HG03520 (cell line): ENCODE measurements around the gene CHD6.

Experiments
- ATAC-seq: cut with Tn5 transposase; IDR thresholded peaks from one replicate; pipeline ENCODE4 v1.9.1; 2021; ENCODE audit warnings: mild to moderate bottlenecking, moderate library complexity; ENCODE audit not compliant: unreplicated experiment

CHD6 gene

DNA sequence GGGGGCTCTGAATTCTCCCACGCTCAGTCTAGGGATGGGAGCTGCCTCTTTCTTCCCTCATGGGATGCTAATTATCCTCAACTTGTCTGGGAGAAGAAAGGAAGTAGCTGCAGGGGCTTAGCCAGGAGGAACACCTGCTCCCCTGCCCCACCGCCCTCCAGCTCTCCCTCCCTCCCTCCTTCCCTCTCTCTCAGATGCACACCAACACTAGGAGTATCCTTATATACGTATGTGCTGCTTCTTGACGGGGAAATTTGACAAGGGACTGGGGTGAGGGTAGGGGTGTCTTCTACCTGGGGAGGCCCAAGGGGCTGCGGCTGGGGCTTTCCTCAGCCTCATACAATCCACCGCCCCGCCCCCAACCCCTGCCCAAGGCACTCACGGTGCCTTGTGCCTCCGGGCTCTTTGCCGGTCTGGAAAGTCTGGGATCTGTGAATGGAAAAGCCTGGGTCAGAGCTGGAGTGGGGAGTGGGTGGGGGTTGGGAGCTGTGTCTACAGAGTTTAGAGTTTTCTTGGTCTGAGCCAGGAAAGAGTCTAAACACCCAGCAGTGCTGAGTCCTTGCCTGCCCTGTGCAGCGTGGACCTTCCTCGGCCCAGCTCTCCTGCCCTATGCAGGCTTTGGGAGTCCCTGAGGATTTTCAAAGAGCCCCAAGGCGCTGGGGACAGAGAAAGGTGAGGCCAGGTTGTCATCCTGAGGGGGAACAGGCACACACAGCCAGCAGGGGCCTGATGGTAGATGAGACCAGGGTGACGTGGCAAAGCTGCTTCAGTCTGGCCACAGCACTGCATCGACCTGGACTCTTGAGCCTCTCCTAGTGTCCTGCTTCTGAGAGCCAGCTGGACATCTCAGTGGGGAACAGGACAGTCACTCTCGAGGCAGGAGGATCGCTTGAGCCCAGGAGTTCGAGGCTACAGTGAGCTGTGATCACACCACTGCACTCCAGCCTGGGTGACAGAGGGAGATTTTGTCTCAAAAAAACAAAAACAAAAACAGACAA, 222.2 kb downstream of the CHD6 start:
- ATAC-seq, result no peak

DNA sequence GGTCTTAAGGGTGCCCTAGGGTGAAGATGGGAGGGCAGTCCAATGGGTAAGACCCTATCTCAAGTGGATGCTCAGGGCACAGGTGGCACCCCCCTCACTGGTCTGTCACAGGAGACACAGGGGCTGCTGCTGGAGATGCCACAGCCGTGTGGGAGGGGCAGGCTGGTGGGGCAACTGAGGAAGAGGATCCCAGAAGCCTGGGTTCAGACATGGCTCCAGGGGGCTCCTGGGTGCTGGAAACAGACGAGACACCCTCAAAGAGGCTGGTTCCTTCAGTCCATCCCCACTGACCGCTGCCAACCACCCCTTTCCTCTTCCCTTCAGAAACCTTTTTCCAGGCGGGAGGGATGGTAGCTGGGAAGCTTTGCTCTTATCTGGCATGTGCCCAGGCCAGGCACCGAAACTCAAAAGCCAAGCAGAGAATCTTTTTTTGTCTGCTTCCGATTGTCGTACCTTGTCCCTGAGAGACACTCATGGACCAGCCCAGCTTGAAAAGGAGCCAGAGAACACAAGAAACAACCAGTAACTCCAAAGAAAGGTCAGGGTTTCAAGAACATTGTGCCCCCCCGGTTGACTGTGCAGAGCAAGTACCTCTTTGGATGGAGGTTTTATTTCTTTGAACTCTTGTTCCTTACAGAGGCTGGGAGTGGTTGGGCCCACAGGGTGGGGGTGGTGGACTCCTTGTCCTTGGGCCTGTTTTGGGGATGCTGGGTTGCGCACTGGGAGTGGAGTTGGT, 223.1 kb downstream of the CHD6 start:
- ATAC-seq, result no peak

DNA sequence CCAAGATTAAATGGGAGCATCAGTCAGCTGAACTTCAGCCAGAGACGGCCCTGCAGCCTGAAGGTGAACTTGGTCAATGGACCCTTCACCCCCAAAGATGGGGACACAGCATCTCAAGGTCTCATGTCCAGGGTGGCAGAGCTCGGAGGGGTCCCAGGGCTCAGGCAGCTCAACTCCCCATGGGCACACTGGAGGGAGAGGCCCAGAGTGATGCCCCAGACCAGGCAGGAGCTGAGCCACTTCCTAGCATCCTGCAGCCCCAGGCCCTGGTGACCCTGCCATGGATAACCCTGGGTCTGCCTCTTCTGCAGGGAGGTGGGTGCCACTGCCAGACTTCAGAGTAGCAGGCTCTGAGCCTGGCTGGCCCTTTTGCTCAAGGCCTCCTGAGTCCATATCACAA, 224.1 kb downstream of the CHD6 start:
- no peak for ATAC-seq

DNA sequence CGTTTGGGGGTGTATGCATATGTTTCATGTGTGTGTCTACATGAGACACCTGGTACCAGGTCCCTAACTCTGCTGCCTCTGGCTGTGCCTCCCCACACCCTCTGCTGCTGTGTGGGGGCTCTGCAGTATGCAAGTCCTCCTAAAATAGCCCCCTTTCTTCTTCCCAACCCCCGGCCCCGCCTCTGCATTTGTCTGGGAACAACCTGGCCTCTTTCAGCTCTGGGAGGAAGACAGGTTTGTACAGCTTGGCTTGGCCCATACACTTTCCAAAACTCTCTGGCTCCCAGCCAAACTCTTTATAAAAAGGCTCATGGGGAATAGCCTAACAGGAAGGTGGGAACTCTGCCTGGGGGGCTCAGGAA, 224.5 kb downstream of the CHD6 start:
- ATAC-seq, result no peak

DNA sequence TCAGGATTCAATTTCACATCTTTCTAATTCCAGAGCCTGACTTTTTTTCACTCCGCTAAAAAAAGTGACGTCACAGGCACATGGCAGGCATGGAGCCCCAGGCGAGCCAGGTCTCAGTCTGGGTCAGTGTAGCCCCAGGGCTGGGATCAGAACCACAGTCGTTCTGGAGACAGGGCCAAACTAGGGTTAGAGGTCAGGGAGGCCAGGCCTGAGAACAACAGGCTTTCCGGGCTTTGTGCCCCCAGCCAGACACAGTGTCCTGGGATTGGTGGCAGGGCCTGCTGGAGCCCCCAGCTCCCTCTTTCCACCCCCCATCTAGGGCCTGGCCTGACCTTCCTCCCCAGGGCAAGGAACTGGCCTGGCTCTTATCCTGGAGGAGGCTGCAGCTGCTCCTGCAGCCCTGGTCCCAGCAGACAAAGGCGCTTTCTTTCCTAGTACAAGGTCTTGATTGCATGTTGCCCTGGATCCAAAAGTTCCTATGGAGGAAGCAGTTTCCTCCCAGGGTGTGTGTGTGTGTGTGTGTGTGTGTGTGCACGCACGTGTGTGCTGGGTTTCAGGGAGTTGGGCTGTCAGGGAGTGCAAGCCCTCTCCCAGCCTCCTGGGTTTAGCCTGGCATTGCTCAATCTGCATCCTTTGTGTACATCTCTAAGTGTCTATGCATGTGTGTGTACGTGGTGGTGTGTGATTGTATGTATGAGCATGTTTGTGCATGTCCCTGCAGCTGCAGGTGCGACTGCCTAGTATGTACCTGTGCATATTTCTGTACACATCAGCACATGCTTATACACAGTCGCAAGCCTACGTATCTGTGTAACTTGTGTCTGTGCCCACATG, 225.1 kb downstream of the CHD6 start:
- ATAC-seq, result no peak

DNA sequence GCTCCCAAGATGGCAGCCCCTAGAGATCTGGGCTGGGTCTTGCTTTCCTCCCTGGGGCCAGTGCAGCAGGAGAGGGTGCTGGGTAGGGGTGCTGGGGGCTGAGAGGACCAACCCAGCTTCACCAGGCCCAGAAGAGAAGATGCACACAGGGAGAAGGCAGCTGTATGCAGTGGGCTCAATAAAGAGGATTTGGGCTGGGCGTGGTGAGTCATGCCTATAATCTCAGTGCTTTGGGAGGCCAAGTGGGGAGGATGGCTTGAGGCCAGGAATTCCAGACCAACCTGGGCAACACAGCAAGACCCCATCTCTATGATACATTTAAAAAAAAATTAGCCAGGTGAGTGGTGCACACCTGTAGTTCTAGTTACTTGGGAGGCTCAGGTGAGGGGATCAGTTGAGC, 225.9 kb downstream of the CHD6 start:
- ATAC-seq, result no peak

DNA sequence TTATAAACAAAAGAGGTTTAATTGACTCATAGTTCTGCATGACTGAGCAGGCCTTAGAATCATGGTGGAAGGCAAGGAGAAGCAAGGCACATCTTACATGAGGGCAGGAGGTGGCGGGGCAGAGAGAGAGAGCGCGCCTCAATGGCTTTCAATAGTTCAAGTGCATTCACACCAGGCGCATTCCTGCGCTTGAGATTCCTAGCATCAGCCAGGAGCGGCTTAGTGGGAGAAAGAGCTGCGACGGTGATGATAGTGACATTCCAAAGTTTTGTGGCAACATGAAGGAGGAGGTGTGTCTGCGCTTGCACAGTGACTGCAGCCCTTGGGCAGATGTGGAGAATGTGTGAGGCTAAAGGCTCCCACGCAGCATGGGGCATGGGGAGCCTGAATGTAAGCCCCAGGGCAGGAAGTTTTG, 226.6 kb downstream of the CHD6 start:
- ATAC-seq, result no peak

DNA sequence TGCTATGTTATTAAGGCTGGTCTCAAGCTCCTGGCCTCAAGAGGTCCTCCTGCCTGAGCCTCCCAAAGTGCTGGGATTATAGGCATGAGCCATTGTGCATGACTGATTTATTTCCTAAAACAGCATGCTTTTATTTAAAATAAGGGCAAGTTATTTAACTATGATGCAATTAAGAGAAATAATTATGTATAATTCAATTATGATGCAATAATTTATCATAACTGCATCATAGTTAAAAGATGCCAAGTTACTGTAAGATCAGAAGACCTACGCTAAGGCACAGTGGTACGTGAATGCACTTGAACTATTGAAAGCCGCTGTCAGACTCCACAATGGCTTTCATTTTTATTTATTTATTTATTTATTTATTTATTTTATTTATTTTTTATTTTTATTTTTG, 227.3 kb downstream of the CHD6 start:
- ATAC-seq, result no peak

DNA sequence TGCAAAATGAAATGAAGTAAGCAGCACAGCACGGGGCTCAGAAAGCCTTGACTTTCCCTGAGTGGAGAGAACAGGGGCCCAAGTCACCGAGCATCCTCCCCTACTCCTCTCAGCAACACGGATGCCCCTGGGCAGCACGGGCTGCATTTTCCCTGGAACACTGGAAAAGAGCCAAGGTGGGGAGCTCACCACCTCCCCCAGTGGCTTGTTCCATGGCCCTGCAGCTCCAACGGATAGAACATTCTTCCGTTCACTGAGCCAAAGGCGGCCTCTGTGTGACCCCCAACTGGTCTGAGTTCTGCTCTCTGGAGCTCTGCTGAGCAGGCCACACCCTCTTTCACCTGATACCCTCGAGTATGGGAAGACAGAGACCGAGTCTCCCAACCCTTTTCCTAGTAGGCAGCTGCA, 230.7 kb downstream of the CHD6 start:
- ATAC-seq, result no peak

DNA sequence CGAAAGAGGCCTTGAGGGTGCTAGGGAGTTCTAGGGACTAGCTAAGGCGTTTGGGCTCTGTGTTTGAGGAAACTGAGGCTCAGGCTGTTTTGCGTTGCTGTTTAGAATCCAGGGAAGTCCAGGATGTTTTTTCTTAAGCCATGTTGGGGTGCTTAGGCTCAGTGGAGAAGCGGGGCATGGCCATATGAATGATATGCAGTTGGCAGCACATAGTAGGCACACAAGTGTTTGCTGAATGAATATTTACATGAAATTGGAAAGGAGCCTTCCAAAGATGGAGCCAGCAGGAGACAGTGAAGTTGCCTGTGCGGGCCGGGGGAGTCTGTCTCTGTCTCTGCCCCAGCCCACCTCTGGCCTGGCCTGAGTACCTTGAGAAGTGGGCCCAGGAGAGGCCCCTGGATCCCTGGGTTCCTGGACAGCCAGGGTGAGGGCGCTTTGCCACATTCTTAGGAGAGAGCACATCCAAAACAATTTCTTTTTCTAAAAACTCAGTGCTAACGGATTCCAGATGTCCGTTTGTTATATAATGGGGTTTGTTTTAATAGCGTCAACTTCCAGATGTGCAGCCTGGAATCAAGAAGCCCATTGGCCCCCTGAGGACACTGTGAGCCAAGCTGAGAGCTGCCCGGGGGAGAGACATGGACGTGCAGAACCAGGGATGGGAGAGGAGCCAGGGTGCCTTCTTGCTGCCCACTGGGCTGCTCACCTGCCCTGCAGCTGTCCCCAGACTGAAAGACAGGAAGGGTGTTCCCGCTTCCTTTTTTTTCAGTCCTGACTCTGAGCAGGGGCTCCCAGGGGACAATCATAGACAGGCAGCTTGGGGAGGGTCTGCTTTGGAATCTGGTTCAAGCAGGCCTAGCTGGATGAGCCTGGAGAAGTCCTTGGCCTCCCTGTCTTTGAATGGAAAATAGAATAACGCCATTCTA, 231.4 kb downstream of the CHD6 start:
- no peak for ATAC-seq

DNA sequence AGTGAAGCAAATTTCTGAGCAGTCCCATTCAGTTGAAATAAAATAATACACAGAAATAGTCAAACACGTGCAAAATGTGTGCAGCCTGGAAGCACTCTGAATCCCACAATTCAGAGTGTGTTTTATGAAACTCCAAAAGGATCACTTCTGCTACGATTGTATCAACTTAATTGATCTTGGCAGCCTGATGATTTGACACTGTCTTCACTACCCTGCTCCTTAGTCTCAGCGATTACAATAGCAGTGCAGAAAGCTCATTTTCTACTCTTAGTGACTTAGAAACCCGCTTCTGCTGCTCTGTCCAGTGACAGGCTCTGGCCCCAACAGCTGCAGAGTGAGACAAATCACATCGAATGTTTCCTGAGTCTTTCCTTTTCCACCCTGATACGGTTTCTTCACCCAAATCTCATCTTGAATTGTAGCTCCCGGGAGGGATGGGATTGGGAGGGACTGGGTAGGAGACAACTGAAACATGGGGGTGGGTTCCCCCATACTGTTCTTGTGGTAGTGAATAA, 235.3 kb downstream of the CHD6 start:
- ATAC-seq, result no peak

DNA sequence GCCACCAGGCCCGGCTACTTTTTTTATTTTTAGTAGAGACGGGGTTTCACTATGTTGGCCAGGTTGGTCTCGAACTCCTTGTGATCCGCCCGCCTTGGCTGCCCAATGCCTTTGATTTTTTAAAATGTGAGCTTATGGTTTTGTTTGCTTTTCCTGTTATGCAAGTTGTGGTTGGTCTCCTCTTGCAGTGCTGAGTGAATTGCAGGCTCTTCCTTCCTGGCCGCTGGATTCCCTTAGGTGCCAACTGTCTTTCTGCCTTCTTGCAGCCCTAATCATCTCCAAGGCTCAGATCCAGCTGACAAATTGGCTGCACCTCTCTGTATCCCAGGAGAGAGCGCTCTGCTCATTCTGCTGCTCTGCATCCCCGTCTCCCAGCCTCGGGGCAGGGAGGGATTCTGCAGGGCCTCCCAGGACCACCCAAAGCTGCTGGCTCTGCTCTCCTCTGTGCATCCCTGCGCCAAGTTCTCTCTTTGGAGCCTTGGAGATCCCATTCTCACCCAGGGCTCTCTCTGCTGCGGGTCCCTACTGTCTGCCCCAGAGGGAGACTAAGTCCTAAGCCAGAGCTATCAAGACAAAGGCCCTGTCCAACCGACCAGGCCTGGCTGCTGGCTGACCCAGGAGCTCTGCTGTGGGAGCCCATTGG, 237.5 kb downstream of the CHD6 start:
- no peak for ATAC-seq

DNA sequence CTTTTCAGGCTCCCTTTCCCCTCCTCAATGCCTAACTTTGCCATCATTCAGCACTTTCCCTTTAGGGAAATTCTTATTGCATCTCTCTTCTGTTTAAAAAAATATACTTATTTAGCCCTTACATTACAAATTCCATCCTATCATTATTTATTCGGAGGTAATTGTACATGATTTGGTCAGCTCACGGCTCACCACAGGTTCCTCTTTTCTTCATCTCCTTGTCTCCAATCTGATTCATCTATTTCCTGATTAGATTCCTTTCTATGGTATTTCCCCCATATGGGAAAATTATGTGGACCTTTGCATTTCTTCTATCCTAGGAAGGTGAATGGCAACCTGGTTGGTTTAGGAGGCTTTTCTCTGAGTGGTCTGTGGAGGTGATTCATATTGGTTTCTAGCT, 238.6 kb downstream of the CHD6 start:
- ATAC-seq, result no peak

DNA sequence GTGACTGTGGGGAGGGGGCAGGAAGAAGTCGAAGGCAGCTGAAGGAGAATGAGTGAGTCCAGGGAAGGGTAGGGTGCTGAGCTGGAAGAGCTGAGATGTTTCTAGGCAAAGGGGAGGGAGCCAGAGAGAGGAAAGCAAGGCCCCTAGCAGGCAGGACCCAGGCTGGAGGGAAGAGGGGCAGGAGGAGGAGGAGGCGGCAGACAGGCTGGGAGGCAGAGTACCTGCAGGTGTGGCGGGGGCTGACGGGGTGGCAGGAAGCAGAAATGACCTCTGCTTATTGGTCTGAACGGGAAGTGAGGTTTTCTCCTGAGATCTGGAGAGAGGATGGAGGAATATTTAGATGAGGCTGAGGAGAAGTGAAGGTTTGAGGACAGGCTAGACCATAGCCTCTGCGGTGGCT, 240.9 kb downstream of the CHD6 start:
- ATAC-seq, result no peak

DNA sequence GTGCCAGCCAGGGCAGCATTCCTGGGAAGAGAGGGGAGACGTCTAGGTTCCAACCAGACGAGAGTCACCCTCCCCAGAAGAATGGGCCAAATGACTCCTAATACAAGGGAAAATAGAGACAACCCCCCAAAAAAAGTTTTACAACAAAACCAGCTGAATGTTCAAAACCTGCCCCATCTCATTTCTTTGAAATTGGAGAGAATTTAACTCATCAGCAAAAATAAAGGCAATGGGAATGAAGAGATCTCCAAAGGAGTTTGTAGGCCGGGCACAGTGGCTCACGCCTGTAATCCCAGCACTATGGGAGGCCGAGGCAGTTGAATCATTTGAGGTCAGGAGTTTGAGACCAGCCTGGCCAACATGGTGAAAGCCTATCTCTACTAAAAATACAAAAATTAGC, 241.8 kb downstream of the CHD6 start:
- no peak for ATAC-seq

DNA sequence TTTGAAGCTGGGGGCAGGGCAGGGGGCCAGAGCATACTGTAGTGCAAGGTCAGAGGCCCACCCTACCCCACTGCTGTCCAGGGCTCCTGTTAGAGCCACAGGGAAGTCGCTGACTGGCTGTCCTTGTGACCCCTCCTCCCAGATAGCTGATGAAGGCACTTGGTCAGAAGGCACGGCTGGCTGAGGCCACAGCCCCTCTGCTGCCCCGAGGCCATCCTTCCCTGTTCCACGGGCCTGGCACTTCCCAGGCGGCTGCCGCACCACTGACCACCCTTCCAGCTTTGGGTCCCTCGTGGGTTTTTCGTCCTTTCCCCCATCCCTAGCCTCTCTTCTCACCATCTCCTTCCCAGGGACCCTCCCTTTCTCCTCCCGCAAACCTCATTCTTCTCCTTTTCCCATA, 242.3 kb downstream of the CHD6 start:
- ATAC-seq, result no peak

DNA sequence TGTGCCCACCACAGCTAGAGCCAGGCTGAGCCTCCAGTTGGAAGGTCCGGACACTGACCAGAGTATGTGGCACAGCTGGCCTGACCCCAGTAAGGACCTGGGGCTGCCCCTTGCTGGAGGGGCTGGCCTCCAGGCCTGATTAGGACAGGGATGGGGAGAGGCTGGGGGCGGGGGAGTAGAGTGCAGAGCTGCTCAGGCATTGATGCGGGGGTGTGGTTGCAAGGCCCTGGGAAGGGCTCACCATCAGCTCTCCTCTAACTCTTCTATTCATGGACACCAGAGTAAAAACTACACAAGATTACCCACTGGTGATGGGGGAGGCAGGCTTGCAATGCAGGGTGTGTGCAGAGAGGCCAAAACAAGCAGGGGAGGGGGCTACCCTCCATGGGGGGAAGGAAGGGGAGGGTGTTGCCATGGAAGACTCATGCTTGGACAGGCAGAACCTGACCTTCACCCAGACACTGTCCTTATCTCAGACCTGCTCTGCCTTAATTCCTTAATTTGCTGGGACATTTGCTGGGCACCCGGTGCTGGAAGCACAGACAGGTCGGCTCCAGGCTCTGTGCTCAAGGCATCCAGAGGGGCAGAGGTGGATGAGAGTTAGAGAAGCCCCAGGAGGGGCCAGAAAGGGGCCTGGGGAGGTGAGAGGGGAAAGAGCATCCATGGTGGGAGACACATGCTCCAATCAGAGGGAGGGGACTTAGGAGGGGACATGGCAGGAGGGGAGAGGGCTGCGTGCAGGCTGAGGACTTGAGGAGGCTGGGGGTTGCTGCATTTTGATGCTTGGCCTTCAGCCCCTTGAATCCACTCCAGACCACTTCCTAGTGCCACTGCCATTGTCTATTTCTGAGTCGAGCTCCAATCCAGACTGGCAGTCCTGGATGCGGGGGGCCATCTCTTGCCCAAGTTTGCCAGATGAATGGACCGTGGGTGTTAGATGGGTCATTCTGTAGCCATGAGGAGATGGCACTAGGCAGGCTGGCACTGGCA, 244.0 kb downstream of the CHD6 start:
- no peak for ATAC-seq

DNA sequence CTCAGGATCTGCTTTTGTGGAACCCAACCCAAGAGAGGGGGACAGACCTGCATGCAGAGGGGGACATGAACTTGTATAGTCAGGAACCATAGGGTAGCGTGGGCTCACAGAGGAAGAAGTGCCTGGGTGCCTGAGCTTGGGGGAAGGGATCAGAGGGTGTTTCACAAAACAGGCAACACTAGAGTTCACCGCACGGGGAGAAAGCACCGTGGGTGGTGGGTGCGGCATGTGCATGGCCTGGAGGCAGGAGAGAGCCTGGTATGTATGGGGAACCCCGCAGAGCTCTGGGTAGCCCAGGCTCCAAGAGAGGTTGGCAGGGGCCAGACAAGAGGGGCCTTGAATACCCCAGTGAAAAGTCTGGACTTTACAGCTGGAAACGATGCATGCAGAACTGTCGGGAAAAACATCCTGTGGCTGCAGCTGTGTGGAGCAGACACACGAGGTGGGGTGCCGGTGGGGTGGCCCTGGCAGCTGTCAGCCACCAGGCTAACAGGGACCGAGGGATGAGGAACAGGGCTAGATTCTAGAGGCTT, 244.9 kb downstream of the CHD6 start:
- no peak for ATAC-seq
